ENCODE measurements around the gene MRGPRE.

Gene MRGPRE

DNA sequence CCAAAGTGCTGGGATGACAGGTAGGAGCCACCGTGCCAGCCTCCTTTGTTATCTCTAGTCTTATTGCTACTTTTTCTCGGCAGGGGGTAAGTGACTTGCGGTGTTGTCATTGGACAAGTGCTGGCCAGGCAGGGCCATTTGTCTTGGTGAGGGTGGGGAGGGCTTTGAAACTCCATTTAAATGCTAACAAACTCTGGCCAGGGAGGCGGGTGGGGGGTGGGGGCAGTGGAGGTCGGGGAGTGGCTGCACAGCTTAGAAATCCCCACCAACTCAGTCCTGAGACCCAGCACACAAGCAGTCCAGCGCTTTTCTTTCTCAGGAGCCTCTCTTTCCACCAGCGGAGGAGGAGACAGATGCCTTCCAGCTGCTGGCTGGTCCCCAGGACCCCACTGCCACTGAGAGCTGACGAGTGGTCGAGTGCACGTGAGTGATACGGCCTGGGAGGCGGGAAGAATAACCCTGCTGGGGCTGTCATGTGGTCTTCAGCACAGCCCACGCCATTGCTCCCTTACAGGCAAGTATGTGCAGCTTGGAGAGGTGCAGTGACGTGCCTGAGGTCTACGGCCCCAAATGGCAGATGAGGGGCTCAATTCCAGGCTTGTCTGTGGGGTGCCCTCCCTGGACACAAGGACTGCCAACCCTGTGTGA, 42.9 kb downstream of the MRGPRE start:
- Histone ChIP-seq H3K27me3 (ENCODE audit: insufficient read depth, low read depth) (peaks cover 37% of the 10 kb centered on the region), H3K9ac (no peak overlapping the region), H3K27ac (no peak overlapping the region), H3K4me3 (IDR thresholded peaks at IDR 0.05; ENCODE audit: insufficient read depth, low read depth, low read length) (no peak overlapping the region), H2AFZ (ENCODE audit: low read depth) (no peak overlapping the region), H3K4me1 (ENCODE audit: low read depth, poor library complexity, severe bottlenecking) (no peaks in the 10 kb centered on the region), H3K36me3 (ENCODE audit: insufficient read depth) (no peaks in the 10 kb centered on the region), H3K79me2 (ENCODE audit: insufficient read depth, low read depth) (no peaks in the 10 kb centered on the region), H4K20me1 (ENCODE audit: insufficient read depth) (no peaks in the 10 kb centered on the region), H3K4me2 (no peak overlapping the region)
- TF ChIP-seq, protein P1, sequence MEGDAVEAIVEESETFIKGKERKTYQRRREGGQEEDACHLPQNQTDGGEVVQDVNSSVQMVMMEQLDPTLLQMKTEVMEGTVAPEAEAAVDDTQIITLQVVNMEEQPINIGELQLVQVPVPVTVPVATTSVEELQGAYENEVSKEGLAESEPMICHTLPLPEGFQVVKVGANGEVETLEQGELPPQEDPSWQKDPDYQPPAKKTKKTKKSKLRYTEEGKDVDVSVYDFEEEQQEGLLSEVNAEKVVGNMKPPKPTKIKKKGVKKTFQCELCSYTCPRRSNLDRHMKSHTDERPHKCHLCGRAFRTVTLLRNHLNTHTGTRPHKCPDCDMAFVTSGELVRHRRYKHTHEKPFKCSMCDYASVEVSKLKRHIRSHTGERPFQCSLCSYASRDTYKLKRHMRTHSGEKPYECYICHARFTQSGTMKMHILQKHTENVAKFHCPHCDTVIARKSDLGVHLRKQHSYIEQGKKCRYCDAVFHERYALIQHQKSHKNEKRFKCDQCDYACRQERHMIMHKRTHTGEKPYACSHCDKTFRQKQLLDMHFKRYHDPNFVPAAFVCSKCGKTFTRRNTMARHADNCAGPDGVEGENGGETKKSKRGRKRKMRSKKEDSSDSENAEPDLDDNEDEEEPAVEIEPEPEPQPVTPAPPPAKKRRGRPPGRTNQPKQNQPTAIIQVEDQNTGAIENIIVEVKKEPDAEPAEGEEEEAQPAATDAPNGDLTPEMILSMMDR (conservative IDR thresholded peaks at IDR 0.05; ENCODE audit: low read depth, low read length): no peak

DNA sequence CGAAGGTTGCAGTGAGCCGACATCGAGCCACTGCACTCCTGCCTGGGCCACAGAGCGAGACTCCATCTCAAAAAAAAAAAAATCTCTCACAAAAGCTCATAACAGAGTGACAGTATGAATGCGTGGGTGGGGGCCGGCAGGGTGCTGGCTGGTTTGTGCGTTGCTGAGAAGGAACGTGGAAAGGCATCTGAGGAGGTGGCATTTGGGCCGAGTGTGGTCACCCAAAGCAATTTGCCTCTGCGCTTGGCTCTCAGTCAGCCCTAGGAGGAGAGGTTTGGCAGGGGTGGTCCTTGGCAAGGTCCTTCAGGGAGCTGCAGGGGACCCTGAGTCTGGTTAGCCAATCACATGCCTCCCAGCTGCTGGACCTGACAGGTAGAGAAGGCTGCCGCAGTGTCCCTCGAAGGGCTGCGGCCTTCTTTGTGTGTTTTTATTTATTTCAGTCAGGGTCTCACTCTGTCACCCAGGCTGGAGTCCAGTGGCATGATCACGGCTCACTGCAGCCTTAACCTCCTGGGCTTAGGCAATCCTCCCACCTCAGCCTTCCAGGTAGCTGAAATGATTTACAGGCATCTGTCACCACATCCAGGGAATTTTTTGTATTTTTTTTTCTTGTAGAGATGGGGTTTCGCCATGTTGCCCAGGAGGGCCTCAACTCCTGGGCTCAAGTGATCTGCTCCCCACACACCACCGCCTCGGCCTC, 43.6 kb downstream of the MRGPRE start:
- Histone ChIP-seq H2AFZ (ENCODE audit: low read depth) (no peak overlapping the region), H3K4me3 (IDR thresholded peaks at IDR 0.05; ENCODE audit: insufficient read depth, low read depth, low read length) (no peak overlapping the region), H3K4me2 (no peak overlapping the region), H3K27me3 (ENCODE audit: insufficient read depth, low read depth) (peaks cover 30% of the 10 kb centered on the region), H3K4me1 (ENCODE audit: low read depth, poor library complexity, severe bottlenecking) (no peaks in the 10 kb centered on the region), H3K36me3 (ENCODE audit: insufficient read depth) (no peaks in the 10 kb centered on the region), H3K79me2 (ENCODE audit: insufficient read depth, low read depth) (no peaks in the 10 kb centered on the region), H4K20me1 (ENCODE audit: insufficient read depth) (no peaks in the 10 kb centered on the region), H3K27ac (no peak overlapping the region), H3K9ac (no peak overlapping the region)
- TF ChIP-seq, protein P1 (conservative IDR thresholded peaks at IDR 0.05; ENCODE audit: low read depth, low read length): no peak

DNA sequence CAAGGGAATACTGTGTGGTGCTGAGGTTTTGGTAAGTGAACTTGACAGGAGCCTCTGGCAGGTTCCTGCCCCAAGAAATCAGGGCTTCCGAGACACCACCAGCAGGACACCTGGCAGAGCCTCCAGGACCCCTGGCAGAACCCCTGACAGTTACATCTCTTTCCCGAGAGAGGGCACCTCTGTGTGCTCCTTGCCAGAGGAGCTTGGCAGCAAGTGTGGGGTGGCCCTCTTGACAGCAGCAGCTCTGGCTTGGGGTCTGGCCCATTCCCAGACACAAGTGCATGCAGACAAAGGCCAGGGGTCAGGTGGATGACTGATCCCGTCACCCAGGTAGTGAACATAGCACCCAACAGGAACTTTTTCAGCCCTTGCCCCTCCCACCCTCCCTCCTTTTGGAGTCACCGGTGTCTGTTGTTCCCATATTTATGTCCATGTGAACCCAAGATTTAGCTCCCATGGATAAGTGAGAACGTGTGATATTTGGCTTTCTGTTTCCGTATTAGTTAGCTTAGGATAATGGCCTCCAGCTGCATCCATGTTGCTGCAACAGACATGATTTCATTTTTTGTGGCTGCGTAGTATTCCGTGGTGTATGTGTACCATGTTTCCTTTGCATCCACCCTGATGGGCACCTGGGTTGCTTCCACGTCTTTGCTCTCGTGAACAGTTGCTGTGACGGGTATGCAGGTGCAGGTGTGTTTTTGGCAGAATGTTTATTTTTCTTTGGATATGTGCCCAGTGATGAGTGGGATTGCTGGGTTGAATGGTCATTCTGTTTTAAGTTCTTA, 45.9 kb downstream of the MRGPRE start:
- Histone ChIP-seq H3K27me3 (ENCODE audit: insufficient read depth, low read depth) (peaks cover 12% of the 10 kb centered on the region; the same call in 1 of the 2 replicates), H3K4me2 (no peak overlapping the region), H3K4me1 (ENCODE audit: low read depth, poor library complexity, severe bottlenecking) (no peaks in the 10 kb centered on the region), H4K20me1 (ENCODE audit: insufficient read depth) (no peaks in the 10 kb centered on the region), H3K4me3 (IDR thresholded peaks at IDR 0.05; ENCODE audit: insufficient read depth, low read depth, low read length) (no peak overlapping the region), H3K9ac (no peak overlapping the region), H3K79me2 (ENCODE audit: insufficient read depth, low read depth) (no peaks in the 10 kb centered on the region), H3K36me3 (ENCODE audit: insufficient read depth) (no peaks in the 10 kb centered on the region), H3K27ac (no peak overlapping the region), H2AFZ (ENCODE audit: low read depth) (no peak overlapping the region)
- TF ChIP-seq, protein P1 (conservative IDR thresholded peaks at IDR 0.05; ENCODE audit: low read depth, low read length): no peak

DNA sequence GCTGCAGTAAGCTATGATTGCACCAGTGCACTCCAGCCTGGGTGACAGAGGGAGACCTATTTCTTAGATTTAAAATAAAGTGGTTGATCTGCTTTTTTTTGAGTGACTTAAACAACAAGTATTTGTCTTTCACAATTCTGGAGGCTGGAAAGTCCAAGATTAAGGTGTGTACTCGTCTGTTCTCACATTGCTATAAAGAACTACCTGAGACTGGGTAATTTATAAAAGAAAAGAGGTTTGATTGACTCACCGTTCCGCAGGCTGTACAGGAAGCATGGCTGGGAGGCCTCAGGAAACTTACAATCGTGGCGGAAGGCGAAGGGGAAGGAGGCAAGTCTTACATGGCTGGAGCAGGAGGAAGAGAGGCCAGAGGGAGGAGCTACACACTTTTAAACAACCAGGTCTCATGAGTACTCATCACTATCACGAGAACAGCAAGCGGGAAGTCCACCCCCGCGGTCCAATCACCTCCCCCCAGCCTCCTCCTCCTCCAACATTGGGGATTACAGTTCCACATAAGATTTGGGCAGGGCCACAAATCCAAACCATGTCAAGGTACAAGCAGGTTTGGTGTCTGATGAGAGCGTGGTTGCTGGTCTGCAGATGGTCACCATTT, 47.4 kb downstream of the MRGPRE start:
- Histone ChIP-seq H3K27me3 (ENCODE audit: insufficient read depth, low read depth) (peaks cover 3% of the 10 kb centered on the region; the same call in 1 of the 2 replicates), H3K4me3 (IDR thresholded peaks at IDR 0.05; ENCODE audit: insufficient read depth, low read depth, low read length) (no peak overlapping the region), H3K79me2 (ENCODE audit: insufficient read depth, low read depth) (no peaks in the 10 kb centered on the region), H3K36me3 (ENCODE audit: insufficient read depth) (no peaks in the 10 kb centered on the region), H2AFZ (ENCODE audit: low read depth) (no peak overlapping the region), H3K4me2 (no peak overlapping the region), H3K4me1 (ENCODE audit: low read depth, poor library complexity, severe bottlenecking) (no peaks in the 10 kb centered on the region), H3K27ac (no peak overlapping the region), H3K9ac (no peak overlapping the region), H4K20me1 (ENCODE audit: insufficient read depth) (no peaks in the 10 kb centered on the region)
- TF ChIP-seq, protein P1 (conservative IDR thresholded peaks at IDR 0.05; ENCODE audit: low read depth, low read length): no peak

All from KMS-11 (cell line).